Peyer's patch (tissue), 4 donors: Measurements from ENCODE around the gene RSAD2.

Source experiments
- POLR2A ChIP-seq, 2 donors: fragments of 450-650 bp; IDR thresholded peaks; one replicate each; pipeline ENCODE4 v1.5.1; 2017; ENCODE audit warnings: antibody characterized with exemption in 2 of 2, mild to moderate bottlenecking in 2 of 2, moderate library complexity in 2 of 2
- TF ChIP-seq, protein P1 (sequence below), 6 experiments: fragments of 450-650 bp in 4 of 6; fragments of 200-600 bp in 2 of 6; sonication (generic) in 1 of 6; IDR thresholded peaks; one replicate each; pipeline ENCODE4 v1.5.1; 2017 to 2019; ENCODE audit warnings: antibody characterized with exemption in 6 of 6, mild to moderate bottlenecking in 3 of 6, moderate library complexity in 1 of 6

DNA sequence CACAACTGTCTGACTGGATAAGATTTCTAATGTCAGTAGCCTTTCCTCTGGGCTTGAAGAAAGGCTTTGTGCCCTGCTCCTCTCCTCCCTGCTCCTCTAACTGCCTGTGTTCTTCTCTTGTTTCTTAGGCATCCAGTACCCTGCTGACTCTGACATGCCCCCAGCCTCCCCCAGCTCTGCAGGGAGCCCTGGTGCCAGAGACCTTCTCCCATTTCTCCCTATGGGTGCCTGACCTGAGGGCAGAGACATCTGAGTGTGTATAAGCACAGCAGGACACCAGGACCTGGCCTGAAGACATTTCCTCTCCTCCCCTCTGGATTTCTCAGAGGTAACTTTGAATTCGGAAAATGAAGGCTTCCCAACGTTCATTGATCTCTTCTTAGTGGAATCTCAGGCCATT, 63.2 kb downstream of the RSAD2 start:
- TF ChIP-seq POLR2A (IDR thresholded peaks at IDR 0.05) = no peak
- TF ChIP-seq, protein P1, sequence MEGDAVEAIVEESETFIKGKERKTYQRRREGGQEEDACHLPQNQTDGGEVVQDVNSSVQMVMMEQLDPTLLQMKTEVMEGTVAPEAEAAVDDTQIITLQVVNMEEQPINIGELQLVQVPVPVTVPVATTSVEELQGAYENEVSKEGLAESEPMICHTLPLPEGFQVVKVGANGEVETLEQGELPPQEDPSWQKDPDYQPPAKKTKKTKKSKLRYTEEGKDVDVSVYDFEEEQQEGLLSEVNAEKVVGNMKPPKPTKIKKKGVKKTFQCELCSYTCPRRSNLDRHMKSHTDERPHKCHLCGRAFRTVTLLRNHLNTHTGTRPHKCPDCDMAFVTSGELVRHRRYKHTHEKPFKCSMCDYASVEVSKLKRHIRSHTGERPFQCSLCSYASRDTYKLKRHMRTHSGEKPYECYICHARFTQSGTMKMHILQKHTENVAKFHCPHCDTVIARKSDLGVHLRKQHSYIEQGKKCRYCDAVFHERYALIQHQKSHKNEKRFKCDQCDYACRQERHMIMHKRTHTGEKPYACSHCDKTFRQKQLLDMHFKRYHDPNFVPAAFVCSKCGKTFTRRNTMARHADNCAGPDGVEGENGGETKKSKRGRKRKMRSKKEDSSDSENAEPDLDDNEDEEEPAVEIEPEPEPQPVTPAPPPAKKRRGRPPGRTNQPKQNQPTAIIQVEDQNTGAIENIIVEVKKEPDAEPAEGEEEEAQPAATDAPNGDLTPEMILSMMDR (IDR thresholded peaks at IDR 0.05) = no peak
